Cardiac fibroblast (primary cell): ENCODE data around the gene COL6A3.
A peak's percentile ranks its signal among the peaks of the same experiment; 100 is the strongest.

Experiments
- DNase-seq, 2 donors: peaks; one replicate each; pipeline versions ENCODE4 v3.0.0 to v3.0.0-alpha.2; 2010; ENCODE audit warnings: low read depth in 2 of 2
- H3K4me3 ChIP-seq, 2 donors: replicated peaks in 1 of 2; 1 replicate in 1 of 2; 2 replicates in 1 of 2; pipeline ENCODE4 v1.5.1; 2011; ENCODE audit warnings: low read depth in 2 of 2, low read length in 2 of 2, mild to moderate bottlenecking in 2 of 2, moderate library complexity in 1 of 2
- TF ChIP-seq, protein P1 (sequence below): IDR thresholded peaks from one replicate; pipeline ENCODE4 v1.5.1; 2011; ENCODE audit warnings: low read depth, mild to moderate bottlenecking, low read length, inconsistent platforms

The COL6A3 gene

DNA sequence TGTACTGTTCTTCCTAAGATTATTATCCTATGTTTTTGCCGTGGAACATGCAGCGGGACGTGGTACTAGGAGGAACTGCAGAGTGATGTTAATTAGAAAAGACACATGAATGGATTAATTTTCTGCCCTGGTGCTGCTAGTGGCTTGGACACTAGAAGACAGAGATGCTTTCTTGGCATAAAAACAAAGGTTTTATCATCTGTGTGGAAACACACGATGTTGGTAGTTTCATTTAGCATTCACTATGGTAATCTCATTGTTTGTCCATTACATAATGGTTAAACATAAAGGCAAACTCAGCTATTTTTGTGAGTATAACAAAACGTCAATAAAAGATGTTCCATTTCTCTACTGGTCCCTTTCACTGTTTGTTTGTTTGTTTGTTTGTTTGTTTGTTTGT is 22.8 kb downstream of the COL6A3 start:
- no peak for DNase-seq
- H3K4me3 ChIP-seq: no peak overlapping the region
- TF ChIP-seq, protein P1, sequence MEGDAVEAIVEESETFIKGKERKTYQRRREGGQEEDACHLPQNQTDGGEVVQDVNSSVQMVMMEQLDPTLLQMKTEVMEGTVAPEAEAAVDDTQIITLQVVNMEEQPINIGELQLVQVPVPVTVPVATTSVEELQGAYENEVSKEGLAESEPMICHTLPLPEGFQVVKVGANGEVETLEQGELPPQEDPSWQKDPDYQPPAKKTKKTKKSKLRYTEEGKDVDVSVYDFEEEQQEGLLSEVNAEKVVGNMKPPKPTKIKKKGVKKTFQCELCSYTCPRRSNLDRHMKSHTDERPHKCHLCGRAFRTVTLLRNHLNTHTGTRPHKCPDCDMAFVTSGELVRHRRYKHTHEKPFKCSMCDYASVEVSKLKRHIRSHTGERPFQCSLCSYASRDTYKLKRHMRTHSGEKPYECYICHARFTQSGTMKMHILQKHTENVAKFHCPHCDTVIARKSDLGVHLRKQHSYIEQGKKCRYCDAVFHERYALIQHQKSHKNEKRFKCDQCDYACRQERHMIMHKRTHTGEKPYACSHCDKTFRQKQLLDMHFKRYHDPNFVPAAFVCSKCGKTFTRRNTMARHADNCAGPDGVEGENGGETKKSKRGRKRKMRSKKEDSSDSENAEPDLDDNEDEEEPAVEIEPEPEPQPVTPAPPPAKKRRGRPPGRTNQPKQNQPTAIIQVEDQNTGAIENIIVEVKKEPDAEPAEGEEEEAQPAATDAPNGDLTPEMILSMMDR: no peak

DNA sequence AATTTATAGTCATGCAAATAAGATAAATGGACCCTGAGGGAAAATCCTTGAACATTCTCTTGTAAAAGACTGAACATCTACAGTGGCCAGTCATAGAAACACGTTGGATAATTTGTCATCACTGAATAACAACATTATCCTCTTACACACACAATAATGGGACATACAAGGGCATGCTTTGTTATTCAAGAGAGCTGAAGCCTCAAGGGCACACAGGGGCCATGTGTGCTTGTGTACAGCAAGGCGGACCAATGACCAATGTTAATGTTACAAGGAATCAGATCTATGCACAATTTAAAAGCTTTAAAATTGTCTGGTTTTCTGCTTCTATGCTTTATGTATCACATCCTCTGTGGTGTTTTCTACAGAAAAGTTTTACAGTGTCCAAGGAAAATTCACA is 23.7 kb downstream of the COL6A3 start:
- DNase-seq: no peak
- H3K4me3 ChIP-seq: no peak overlapping the region
- TF ChIP-seq, protein P1: no peak

DNA sequence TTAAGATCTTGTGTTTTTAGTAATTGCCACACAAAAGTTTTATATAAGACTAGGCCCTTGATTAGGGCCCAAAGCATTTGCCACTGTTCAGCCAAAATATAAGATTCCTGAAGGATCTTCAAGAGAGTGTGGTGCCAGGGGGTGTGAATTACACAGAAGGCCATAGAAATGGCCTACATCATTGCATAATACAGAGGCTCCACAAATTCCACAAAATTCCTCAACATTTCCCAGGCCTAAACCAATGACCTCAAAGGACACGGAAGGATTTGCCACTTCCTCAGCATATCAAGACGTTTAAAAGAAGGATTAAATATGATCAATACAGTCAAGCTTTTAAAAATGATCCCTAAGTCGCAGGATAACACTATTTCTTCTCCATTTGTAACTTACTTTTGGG is 24.1 kb downstream of the COL6A3 start:
- DNase-seq: peak in 1 of 2 donors; percentile 49
- TF ChIP-seq, protein P1: no peak
- H3K4me3 ChIP-seq: no peak overlapping the region

DNA sequence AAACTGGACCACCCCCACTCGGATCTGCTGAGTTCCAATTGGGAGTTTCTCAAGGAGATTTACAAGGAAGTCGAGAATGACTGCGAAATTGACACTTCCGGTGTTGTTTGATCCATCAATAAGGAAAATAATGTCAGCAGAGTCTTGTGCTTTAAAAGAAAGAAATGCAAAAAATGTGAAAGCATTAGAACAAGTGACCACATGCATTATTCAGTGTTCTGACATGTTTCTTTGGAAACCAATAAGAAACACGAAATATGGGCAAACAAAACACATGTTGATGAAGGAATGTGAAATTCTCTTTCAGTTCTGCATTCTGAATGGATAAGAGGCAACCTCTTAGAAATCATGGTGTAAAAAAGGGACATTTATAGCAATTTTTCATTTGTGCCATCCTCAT is 25.9 kb downstream of the COL6A3 start:
- H3K4me3 ChIP-seq: no peak overlapping the region
- TF ChIP-seq, protein P1: no peak
- DNase-seq: no peak

DNA sequence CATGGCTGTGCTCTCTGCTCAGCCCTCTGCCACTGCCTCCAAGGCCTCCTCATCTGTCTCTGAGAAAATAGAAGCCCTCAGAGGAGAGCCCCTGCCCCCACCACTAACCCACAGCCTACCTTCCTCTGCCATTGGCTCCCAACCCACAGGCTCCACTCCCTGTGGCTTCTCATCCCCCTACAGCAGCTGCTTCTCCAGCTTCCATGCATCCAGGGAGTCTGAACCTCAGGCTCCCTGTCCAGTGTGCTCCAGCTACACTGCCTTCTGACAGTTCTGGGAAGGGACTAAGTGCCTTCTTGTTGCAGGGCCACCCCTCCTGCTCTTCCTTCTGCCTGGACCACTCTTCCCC is 29.3 kb downstream of the COL6A3 start:
- DNase-seq: no peak
- TF ChIP-seq, protein P1: no peak
- no peak overlapping the region for H3K4me3 ChIP-seq

DNA sequence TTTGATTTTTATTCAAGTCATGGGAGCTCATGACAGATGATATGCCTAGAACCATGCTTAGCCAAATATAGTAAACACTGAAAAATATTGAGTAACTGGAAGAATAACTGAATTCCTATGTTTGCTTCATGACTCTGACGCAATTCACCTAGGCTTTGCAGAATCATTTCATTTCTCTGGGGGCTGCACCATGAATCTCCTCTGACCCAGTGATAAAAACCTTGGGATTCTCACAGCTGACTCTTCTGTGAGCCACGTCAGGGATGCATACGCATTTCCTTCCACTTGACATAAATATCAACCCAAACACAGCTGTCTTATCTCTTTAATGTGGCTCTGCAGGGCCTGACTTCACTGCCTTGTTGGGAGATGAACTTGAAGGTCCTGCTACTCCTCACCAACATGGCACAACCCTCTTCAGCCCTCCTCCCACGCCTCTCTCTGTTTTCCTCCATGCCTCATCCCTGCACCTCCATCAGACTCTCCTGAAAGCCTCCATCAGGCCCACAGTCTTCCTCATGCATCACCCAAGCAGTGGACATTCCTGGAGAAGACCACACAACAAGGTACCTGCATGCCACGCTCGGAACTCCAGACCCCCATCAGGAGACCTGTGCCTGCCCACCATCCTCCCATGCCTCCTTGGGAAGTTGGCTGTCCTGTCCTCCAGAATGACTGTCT is 29.8 kb downstream of the COL6A3 start:
- TF ChIP-seq, protein P1: no peak
- DNase-seq: peak; percentile 95 to 96
- H3K4me3 ChIP-seq: no peak overlapping the region

DNA sequence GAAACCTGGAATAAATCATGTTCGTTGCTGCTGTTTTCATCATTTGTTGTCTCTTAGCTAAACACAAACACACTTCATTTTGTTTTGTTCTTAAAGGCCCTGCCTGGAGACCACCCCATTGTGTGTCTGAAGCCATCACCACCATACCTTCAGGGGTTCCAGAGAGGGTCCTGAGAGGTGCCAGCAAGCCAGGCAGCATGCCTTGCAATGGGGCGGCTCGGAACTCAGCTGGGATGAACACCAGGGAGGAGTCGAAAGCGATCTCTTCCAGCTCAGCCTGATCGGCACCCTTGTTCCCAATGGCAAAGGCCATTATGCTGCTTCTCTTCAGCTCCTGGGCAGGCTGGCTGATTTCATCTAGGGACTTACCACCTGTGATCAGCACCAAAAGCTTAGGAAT is 33.2 kb downstream of the COL6A3 start:
- no peak for DNase-seq
- H3K4me3 ChIP-seq: no peak overlapping the region
- TF ChIP-seq, protein P1: no peak
